Smooth muscle cell of bladder (primary cell): ENCODE results near the gene EIF3I. TPM values are rescaled to one million over a fixed set of nuclear protein-coding genes. Genes with fewer than 3 reads are reported as not detected.

Experiments used
- total RNA-seq: library from RNA; depleted of rRNA; stranded (reverse); fragments of >200 nt; gene quantifications from 2 replicates; pipeline ENCODE4 v1.2.3, GENCODE V29; 2014

The EIF3I gene
- 340 and 378 TPM in 2 replicates for total RNA-seq

DNA sequence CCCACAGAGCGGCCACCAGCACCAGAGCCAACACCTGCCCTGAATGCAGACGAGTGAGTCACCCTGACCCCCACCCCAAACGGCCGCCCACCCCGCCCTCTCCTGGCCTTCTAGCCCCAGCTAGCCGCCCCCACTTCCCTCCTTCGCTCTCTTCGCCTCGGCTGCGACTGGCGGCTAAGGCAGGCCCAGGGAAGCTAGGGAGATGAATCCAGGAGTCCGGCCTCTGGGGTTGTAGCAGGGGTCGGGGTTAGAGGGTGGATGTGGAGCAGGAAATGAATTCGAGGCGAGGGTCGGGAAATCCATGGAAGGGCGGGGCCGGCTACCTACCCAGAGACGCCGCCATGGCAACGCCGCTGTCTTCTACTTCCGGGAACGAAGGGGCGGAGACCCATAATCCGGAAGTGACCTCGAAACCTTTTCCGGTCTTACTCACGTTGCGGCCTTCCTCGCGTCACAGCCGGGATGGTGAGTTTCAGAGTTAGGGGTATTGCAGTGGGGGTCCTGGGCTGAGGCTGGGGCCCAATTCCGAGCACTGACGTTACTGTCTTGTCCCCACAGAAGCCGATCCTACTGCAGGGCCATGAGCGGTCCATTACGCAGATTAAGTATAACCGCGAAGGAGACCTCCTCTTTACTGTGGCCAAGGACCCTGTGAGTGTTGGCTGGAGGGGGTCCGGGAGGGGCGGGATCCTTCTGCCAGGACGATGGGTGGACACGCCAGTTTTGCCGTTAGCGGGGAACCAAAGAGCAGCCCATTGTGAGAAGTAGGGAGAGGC lies at the start of gene EIF3I, which contains the start of gene TMEM234:
TSS of gene EIF3I (plus strand) at position 428 of the 776 bp plus-strand sequence. CDS start at position 463, 35 bp downstream.
TSS of gene TMEM234 (minus strand) at position 374 of the 776 bp plus-strand sequence. CDS start at position 343, 31 bp downstream.

DNA sequence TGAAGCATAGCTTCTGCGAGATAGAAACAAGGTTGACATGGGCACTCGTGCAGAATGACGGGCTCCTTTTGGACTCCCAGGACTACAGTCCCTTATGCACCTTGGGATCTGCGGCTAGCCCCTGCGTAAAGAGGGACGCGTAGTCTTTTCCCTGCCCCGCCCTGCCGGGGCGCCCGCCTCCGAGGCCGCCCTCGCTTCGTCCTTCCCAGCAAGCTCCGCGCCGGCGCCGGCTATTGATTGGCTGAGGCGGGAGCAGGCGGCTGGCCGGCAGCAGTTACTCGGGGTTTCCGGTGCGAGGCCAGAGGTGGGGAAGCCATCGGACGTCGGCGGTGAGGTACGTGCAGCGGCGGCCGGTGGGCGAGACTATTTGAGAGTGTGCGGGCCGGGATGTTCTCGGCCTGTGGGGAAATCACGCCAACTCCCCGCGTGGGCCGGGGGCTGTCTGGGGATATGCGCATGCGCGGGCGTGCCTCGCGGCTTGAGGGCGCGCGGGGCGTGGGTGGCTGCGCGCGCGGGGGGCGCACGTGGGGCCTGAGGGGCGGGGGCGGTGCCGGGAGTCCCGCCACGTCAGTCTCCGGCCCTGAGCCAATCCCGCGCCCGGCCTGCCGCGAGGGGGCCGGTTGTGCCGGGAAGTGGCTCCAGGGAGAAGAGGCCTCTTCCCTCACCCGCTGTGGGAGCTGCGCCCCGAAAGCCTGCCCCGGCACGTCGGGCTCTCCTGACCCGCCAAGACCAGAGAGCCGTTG lies 42.6 kb upstream of the EIF3I start, which contains the start of gene TXLNA:
TSS of gene TXLNA (plus strand) at position 233 of the 743 bp plus-strand sequence. CDS start 671 bp downstream, outside the sequence.

DNA sequence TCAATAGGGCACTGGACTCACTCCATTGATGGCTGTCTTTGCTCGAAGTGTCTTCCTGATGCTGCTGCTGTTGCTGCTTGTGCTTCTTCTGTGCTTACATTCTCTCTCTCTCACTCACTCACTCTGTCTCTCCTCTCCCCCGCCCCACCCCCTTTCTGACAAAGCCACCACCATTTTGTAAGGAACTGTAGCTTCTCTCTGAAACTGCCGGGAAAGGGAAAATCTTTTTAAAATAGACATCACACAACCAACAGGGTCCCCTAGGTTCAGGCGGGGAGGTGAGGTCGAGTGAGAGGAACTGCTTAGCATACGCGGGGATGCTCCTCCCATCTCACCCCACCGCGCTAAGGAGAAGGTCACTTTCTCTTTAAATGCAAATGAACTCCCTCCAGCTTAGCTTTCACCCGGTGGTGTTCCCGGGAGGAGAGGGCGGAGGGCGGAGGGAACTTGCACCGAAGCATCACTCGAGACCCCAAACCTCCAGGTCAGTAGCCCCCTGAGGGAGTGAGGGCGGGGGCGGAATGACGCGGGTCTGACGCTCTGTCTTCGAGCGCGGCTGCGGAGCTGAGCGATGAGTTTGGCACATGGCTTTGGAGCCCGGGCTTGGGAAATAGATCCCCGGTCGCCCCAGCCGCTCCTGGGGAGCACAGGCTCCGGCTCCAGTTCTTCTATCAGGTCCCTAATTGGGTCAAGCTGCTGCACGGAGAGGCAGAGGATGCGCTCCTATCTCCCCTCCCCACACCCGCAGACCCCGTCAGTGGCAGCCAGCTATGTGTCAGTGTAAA lies 21.8 kb upstream of the EIF3I start, which contains the start of gene CCDC28B:
TSS of gene CCDC28B (plus strand) at position 370 of the 785 bp plus-strand sequence. CDS start 1,341 bp downstream, outside the sequence.

DNA sequence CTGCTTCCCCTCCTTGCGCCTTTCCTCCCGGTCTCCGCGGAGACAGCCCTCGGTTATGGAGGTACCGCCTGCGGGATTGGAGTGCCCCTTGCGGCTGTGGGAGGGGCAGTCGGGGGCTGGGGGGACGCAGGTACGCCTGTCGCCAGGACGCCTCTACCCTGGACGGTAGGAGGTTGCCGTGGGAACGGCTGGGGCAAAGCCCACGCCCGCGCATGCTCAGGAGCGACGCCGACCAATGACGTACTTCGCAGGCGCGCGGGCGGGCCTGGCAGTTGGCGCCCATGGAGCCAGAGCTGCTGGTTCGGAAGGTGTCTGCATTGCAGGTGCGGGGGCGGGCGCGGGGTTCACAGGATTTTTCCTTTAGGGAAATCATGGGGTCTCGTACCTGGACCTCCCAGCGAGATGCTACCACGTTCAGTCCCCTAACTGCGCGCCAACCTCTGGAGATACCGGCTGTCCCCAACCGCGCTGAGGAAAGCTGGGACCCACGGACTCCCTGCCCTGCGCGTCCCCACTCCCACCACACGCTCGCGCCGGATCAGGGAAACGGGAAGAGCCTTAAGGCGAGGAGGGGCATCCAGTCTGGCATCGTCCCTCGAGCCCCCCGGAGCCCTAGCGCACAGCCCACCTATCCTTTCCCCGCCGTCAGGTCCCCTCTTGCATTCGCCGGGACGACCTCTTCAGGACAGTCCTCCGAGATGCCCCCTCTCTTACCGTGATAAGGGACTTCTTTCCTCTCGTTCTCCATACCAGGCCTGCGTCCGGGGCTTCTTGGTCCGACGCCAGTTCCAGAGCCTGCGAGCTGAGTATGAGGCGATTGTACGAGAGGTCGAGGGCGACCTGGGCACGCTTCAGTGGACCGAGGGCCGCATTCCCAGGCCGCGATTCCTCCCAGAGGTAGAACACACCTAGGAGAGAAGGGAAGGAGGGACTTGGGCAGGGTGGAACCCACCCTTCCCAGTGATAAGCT lies 16.5 kb upstream of the EIF3I start, which contains the start of gene IQCC:
TSS of gene IQCC (plus strand) at position 271 of the 970 bp plus-strand sequence. CDS start at position 282, 11 bp downstream.

DNA sequence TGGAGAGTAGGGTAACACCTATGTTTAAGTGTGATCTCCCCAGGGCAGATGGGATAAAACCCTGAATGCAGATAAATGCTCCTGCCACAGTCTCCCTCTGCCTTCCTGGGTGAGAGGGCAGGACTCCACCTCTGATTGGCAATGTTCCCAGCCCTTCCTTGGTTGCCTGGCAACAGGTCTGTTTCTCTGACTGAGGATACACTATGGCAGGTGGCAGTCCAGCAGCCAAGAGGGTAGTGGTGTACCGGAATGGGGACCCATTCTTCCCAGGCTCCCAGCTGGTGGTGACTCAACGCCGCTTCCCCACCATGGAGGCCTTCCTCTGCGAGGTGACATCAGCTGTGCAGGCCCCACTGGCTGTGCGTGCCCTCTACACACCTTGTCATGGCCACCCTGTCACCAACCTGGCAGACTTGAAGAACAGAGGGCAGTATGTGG lies 13.3 kb upstream of the EIF3I start, which contains the start of gene DCDC2B:
TSS of gene DCDC2B (plus strand) at position 199 of the 438 bp plus-strand sequence. CDS start at position 204, 5 bp downstream.

DNA sequence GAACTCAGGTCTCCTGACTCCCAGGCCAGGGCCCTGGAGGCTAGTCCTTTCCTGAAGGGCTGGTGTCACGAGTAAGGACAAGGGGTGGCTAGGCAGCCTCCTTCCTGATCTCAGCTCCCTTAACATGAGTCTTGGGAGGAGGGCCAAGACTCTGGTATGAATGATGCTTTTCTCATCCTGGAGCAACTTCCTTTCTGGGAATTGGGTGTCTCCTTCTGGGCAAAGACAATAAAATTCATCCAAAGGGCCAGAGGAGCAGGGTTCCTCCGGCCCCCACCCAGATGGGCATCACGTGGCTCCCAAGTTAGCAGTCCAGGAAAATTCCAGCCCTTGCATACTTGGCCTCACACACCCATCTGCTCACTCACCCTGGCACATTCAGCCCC lies 24.7 kb downstream of the EIF3I start, which contains the start of gene FAM167B:
TSS of gene FAM167B (plus strand) at position 335 of the 386 bp plus-strand sequence. CDS start 200 bp downstream, outside the sequence.

DNA sequence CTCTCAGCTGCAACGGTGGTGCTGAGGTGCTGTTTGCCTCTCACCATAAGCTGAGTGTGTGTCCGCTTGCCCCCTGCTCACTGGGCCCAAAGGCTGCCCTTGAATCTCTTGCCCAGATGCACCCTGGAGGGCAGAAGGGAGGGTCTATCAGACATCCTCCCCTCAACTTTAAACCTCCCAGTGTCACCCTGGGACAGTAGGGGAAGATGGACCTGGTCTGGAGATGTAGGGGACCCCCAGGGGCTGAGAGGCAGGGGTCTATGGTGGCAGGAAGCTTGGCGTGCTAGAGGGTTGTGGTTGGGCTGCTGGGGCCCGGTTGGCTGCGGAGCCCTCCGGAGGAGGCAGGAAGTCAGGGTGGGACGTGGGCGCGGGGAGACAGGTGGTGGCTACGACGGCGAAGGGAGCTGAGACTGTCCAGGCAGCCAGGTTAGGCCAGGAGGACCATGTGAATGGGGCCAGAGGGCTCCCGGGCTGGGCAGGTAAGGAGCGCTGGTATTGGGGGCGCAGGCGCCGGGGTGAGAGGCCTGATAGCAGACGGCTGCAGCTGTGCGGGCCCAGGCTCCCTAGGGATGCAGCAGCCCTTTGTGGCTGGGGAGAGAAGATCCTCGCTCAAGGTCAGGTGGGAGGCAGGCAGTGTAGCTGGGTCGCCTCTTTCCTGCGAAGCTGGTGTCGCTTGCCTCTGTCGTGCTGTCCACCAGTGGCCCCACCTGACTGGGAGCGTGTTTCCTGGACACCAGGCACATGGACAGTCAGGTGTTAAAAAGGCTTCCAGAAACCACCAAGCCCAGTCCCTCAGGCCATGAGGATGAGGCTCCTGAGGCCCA lies 28.9 kb downstream of the EIF3I start, which contains the start of gene LCK:
TSS of gene LCK (plus strand) at position 373 of the 824 bp plus-strand sequence. CDS start 23,065 bp downstream, outside the sequence.

Other genes starting within 250 kb of the EIF3I start
- 34.3 and 39.8 TPM in 2 replicates for gene KHDRBS1, start 208.5 kb upstream of the EIF3I start, total RNA-seq
- gene TMEM39B, start 149.5 kb upstream of the EIF3I start, total RNA-seq: 3.6 and 4.6 TPM in 2 replicates
- gene KPNA6, start 114.4 kb upstream of the EIF3I start, total RNA-seq: 22.6 and 29.7 TPM in 2 replicates
- gene TXLNA, start 42.7 kb upstream of the EIF3I start, total RNA-seq: 101 and 107 TPM in 2 replicates
- gene CCDC28B, start 21.8 kb upstream of the EIF3I start, total RNA-seq: 10.3 and 14.2 TPM in 2 replicates
- gene IQCC, start 16.7 kb upstream of the EIF3I start, total RNA-seq: 1.0 and 1.3 TPM in 2 replicates
- gene DCDC2B, start 13.3 kb upstream of the EIF3I start, total RNA-seq: under 0.01 TPM in 1 of 2 replicates, not detected in the other
- gene TMEM234, start 54 bp upstream of the EIF3I start, total RNA-seq: 19.6 and 20.2 TPM in 2 replicates
- gene FAM167B, start 24.8 kb downstream of the EIF3I start, total RNA-seq: 0.28 and 0.83 TPM in 2 replicates
- gene LCK, start 28.9 kb downstream of the EIF3I start, total RNA-seq: not detected in 2 replicates
- 80.1 and 85.1 TPM in 2 replicates for gene HDAC1, start 69.7 kb downstream of the EIF3I start, total RNA-seq
- 16.6 and 25.0 TPM in 2 replicates for gene MARCKSL1, start 113.8 kb downstream of the EIF3I start, total RNA-seq
- 0.71 and 1.1 TPM in 2 replicates for gene FAM229A, start 140.1 kb downstream of the EIF3I start, total RNA-seq
- 0.43 and 0.65 TPM in 2 replicates for gene TSSK3, start 140.1 kb downstream of the EIF3I start, total RNA-seq
- gene BSDC1, start 172.0 kb downstream of the EIF3I start, total RNA-seq: 56.3 and 58.9 TPM in 2 replicates
- under 0.01 TPM in 1 of 2 replicates, not detected in the other for gene ZBTB8B, start 242.7 kb downstream of the EIF3I start, total RNA-seq